HG02763 (cell line): ENCODE results near the gene TBL2.
"Not testable (repeated sequence)": the region's sequence is repeated elsewhere in the genome, so short reads cannot be mapped to it uniquely, and the experiment has no call there.

ENCODE experiments used
- ATAC-seq: cut with Tn5 transposase; IDR thresholded peaks from one replicate; pipeline ENCODE4 v1.9.1; 2021; ENCODE audit warnings: mild to moderate bottlenecking, moderate library complexity; ENCODE audit not compliant: unreplicated experiment

Gene TBL2

GRCh38 chr7:73537051-73537450, 41.3 kb downstream of the TBL2 start:
- ATAC-seq = no peak

- no peak for ATAC-seq
These were observed 41.9 kb downstream of the TBL2 start for GRCh38 chr7:73536479-73536878.

- not testable (repeated sequence) for ATAC-seq
These were observed 42.5 kb downstream of the TBL2 start for GRCh38 chr7:73535918-73536317.

- no peak for ATAC-seq
These were observed 44.6 kb downstream of the TBL2 start for GRCh38 chr7:73533742-73534141.

- ATAC-seq = no peak
These were observed 46.2 kb downstream of the TBL2 start for GRCh38 chr7:73532224-73532623.

GRCh38 chr7:73530800-73531199, 47.6 kb downstream of the TBL2 start:
- no peak for ATAC-seq

GRCh38 chr7:73526896-73527821, 51.2 kb downstream of the TBL2 start:
- no peak for ATAC-seq

DNA sequence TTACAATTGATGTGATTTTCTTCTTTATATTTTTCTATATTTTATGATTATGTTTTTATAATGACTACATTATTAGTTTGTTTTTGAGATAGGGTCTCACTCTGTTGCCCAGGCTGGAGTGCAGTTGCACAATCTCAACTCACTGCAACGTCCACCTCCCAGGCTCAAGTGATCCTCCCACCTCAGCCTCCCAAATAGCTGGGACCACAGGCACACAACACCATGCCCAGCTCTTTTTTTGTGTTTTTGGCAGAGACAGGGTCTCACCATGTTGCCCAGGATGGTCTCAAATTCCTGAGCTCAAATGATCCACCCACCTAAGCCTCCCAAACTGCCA, 52.3 kb downstream of the TBL2 start:
- not testable (repeated sequence) for ATAC-seq

DNA sequence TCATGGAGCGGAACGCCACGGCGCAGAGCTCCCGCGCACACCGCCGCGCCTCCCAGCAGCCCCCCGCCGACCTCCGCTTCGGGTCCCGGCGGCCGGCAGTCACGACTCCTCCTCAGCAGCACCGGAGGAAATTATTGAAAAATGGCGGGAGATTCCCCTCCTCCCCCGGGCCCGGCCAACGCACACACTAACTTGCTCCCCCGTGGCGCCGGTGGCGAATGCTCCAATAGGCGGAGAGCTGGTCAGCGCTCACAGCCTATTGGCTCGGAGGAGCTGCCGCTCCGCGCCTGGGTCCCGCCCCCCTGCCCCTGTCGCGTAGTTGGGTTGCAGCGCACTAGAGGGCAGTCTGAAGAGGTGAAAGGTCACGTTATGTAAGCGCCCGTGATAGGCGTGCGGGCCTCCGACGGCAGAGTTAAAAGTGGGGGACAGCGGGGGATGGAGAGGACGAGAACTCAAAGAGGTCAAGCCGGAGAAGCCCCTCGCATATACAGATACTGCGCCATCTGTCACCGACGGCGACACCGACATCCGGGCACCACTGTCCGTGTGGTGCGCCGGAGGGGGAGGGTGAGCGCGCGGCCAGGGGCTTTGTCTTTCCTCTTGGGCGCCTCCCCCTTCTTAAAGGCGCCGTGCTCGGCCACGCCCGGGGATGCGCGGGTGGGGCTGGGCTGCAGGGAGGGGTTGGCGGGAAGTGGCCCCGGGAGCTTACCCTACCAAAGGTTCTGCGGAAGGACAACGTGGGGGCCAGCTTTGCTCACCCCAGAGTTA, 56.1 kb downstream of the TBL2 start, which contains the start of gene BAZ1B:
TSS of gene BAZ1B (minus strand) at position 189 of the 768 bp plus-strand sequence. CDS start 360 bp downstream, outside the sequence.
- peak; percentile 82 for ATAC-seq

GRCh38 chr7:73521636-73522104, 56.7 kb downstream of the TBL2 start:
- ATAC-seq = peak; percentile 42

DNA sequence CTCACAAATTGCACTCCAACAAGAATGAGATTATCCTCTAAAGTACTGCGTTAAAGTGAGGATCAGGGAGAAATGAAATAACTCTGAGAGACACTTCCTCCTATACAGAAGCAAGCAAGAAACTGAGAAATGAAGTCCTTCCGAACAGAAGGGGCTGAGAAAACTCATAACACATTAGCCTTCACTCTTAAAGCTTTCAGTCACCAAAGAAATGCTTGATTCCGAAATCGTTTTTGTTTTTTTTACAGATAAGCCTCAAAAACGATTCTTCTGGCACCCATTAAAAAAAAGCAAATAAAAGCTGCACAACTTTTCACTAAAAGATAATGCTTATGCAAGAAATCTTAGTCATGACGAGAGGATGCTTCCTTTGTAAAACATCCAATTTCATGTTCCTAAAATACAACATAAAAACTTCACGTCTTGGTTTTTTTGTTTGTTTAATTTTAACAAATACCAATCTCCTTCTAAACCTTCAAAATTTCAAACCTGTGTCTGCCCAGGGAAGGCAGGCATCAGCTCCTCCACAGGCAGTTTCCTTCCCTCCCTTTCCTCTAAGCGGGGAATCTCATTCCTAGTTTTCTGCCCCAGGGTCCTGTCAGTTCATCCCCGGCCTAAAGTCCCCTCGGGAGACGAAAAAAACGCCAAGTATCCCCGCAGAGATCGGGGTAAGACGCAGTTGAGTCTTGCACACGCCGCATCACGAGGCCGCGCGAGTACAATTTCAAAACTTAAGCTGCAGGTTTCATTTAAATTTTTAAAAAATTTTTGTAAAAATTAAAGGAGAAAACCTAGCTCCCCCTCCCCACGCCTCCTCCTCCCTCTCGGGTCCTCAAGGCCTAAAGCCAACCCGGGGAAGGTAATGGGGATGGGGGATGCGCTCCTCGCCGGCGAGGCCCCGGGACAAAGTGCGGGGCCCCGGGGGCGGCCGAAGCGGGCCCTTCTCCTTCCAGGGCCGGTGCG, 57.4 kb downstream of the TBL2 start:
- ATAC-seq = no peak

DNA sequence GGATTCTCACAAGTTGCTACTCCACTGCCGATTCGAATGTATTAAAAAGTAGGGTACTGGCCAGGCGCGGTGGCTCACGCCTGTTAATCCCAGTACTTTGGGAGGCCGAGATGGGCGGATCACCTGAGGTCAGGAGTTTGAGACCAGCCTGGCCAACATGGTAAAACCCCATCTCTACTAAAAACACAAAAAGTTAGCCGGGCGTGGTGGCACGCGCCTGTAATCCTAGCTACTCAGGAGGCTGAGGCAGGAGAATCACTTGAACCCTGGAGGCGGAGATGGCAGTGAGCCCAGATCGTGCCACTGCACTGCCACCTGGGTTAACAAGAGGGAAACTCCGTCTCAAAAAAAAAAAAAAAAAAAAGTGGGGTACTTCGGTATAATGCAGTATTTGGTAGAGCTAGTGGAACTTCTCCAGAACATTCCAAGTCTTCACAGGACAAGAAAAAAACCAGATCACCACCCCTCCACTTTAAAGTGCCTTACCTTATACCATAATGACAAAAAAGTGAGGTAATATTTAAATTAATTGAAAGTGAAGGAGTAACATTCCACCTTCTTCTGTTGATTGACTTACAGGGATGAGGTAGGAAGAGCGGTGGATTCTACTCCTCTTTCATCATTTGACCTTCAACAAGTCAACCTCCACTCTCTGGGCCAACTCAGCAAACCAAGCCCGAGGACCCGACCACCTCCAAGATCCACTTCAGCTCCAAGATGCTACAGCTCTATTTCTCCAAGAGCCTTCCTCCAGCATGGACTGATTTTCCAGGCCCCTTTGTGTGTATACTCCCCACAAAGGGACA, 58.3 kb downstream of the TBL2 start:
- ATAC-seq = no peak

DNA sequence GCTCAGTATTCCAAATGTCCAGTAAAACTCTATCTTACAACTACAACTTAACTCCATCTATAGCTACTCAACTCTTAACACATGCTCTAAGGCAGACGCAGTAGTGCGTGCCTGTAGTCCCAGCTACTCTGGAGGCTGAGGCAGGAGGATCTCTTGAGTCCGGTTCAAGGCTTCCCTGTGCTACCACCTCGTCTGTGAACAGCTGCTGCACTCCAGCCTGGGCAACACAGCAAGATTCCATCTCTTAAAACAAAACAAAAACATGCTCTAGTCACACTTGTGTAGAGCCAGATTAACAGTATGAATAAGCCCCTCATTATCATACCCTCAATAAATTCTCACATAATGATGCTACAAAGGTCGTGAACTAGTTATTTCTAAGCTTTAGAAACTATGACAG, 59.9 kb downstream of the TBL2 start:
- ATAC-seq = no peak
